ENCODE data around the gene SEMA6A.

SEMA6A gene

DNA sequence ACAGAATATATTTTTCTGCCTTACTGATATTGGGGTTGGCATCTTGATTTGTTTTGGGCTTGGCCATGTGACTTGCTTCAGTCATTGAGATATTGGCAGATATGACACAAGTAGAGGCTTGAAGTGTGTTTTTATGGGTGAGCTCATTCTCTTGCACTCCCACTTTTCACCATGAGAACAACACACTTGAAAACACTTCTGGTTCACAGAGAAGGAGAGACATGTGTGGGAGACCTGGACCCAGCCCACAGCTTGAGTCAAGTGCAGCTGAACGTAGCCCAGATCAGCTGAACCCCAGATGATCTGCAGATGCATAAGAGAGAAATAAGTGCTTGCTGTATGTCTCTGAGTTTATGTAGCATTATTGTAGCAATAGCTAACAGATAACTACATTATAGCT lies 155.4 kb downstream of the SEMA6A start:
- no peak for DNase-seq
- no peaks in the 10 kb centered on the region for H3K27me3 ChIP-seq
- TF ChIP-seq CTCF (IDR thresholded peaks at IDR 0.05; ENCODE audit: low read depth, low read length): no peak
- no peaks in the 10 kb centered on the region for H3K9me3 ChIP-seq
- H3K4me3 ChIP-seq (ENCODE audit: low read depth, low read length): no peak overlapping the region
- H3K36me3 ChIP-seq: no peaks in the 10 kb centered on the region
- peaks cover 4% of the 10 kb centered on the region; the same call in 1 of the 2 replicates for H3K4me1 ChIP-seq

- Histone ChIP-seq H3K4me1 (peaks cover 4% of the 10 kb centered on the region; the same call in 1 of the 2 replicates), H3K4me3 (ENCODE audit: low read depth, low read length) (no peak overlapping the region), H3K9me3 (no peaks in the 10 kb centered on the region)
Observed at GRCh38 chr5:116418774-116419173, 155.8 kb downstream of the SEMA6A start.

DNA sequence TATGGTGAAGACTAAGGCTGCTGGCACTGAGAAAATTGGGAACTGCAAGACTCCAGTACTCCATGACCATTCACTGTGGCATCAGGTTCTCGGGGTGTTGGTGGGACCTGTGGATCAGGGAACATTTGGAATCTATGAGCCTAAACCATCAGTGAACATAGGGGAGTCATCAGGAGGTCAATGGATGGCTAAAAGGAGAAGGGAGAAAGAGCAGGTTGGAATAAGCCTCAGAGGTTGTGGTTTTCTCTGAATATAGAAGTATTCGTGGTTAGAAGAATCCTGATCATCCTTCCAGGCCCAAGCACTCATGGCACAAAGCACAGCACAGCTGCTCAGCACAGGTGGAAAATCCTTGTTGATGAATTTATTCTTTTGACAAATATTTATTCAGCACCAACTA lies 156.6 kb downstream of the SEMA6A start:
- H3K36me3 ChIP-seq: no peaks in the 10 kb centered on the region
- H3K4me3 ChIP-seq (ENCODE audit: low read depth, low read length): no peak overlapping the region
- TF ChIP-seq CTCF (IDR thresholded peaks at IDR 0.05; ENCODE audit: low read depth, low read length): no peak
- H3K4me1 ChIP-seq: peaks cover 4% of the 10 kb centered on the region; the same call in 1 of the 2 replicates
- no peaks in the 10 kb centered on the region for H3K27me3 ChIP-seq
- DNase-seq: no peak
- no peaks in the 10 kb centered on the region for H3K9me3 ChIP-seq

More at GRCh38 chr5:116418774-116419173, 155.8 kb downstream of the SEMA6A start:
- DNase-seq: no peak
- H3K36me3 ChIP-seq: no peaks in the 10 kb centered on the region
- H3K27me3 ChIP-seq: no peaks in the 10 kb centered on the region
- TF ChIP-seq CTCF (IDR thresholded peaks at IDR 0.05; ENCODE audit: low read depth, low read length): no peak

- no peak overlapping the region for H3K4me3 ChIP-seq (ENCODE audit: low read depth, low read length)
- no peaks in the 10 kb centered on the region for H3K27me3 ChIP-seq
- no peak for TF ChIP-seq CTCF (IDR thresholded peaks at IDR 0.05; ENCODE audit: low read depth, low read length)
- no peaks in the 10 kb centered on the region for H3K36me3 ChIP-seq
- no peaks in the 10 kb centered on the region for H3K9me3 ChIP-seq
- DNase-seq: no peak
- H3K4me1 ChIP-seq: peaks cover 4% of the 10 kb centered on the region; the same call in 1 of the 2 replicates
Observed at GRCh38 chr5:116415989-116416388, 158.6 kb downstream of the SEMA6A start.

GRCh38 chr5:116415182-116415581 lies 159.4 kb downstream of the SEMA6A start:
- Histone ChIP-seq H3K36me3 (no peaks in the 10 kb centered on the region), H3K9me3 (no peaks in the 10 kb centered on the region), H3K4me3 (ENCODE audit: low read depth, low read length) (no peak overlapping the region), H3K4me1 (peaks cover 4% of the 10 kb centered on the region; the same call in 1 of the 2 replicates), H3K27me3 (no peaks in the 10 kb centered on the region)
- no peak for TF ChIP-seq CTCF (IDR thresholded peaks at IDR 0.05; ENCODE audit: low read depth, low read length)
- no peak for DNase-seq

DNA sequence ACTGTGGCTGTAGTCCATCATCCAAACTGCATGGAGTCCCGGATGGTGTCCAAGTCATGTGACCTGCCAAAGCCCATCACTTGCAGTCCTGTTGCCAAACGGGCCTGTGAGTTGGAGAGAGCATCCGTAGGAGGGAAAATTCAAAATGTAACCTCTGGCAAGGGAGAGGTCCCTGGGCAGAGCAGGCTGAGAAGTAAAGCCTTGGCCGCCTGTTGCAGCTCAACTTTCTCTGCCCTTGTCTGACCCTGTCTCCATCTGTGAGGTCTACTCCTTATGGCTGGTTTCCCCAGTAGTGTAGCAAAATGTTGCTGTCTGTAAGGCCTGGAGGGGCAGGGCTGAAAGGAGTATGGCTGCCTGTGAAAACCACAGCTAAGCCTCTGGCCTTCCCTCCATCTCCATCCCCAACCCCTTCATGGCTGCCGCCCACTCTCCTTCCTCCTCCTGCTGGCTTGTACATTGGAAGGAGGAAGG lies 163.5 kb downstream of the SEMA6A start:
- Histone ChIP-seq H3K36me3 (no peaks in the 10 kb centered on the region), H3K9me3 (no peaks in the 10 kb centered on the region), H3K27me3 (no peaks in the 10 kb centered on the region), H3K4me3 (ENCODE audit: low read depth, low read length) (no peak overlapping the region), H3K4me1 (peaks cover 4% of the 10 kb centered on the region; the same call in 1 of the 2 replicates)
- no peak for TF ChIP-seq CTCF (IDR thresholded peaks at IDR 0.05; ENCODE audit: low read depth, low read length)
- DNase-seq: no peak

All from BE2C (cell line).